NOMO-1 treated with DMSO at 0.1 percent for 48 hours (cell line): ENCODE measurements around the gene ATOSA.

Source experiments
- DNase-seq: peaks from one replicate; lab custom pipeline; 2025; ENCODE audit not compliant: unreplicated experiment; lab: John Stamatoyannopoulos, UW

ATOSA gene

GRCh38 chr15:52679232-52680040 is at the start of gene ATOSA:
TSS of gene ATOSA (minus strand) at chr15:52679388. CDS start at chr15:52678021, 1,367 bp downstream.
- DNase-seq = peak; percentile 90

DNA sequence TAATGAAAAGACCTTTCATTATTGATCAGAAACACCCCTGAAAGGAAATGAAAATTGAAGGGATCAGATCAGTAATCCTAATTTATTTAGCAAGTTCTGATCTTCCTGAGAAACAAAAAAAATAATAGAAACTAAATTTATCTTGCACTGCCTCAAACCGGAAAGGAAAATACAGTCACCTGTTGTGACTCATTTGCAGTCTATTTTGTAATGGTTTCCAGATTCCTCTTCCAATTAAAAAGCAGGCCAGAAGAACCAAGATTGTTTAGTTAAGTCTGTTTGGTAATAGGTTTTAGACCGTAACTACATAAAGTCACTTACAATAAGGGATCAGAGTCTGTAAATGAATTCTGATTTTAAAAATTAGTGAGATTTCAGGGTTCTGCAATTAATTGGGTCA is 49.7 kb upstream of the ATOSA start:
- peak; percentile 38 for DNase-seq

DNA sequence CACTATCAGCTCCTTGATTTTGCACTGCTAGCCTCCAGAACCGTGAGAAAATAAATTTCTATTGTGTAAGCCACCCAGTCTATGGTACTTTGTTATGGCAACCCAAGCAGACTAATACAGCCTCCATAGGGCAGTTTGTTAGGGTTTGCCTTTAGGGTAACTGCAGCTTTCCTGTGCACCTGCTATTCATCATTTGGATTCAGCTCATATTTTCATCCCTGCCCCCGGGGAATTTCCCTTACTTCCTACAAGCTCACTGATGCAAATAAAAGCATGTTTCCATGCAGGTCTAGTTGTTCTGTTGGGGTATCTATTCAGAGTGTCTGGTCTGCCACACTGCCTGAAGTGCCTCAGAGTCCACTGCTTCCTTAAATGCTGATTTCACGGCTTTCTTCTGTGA is 48.6 kb upstream of the ATOSA start:
- DNase-seq = no peak

DNA sequence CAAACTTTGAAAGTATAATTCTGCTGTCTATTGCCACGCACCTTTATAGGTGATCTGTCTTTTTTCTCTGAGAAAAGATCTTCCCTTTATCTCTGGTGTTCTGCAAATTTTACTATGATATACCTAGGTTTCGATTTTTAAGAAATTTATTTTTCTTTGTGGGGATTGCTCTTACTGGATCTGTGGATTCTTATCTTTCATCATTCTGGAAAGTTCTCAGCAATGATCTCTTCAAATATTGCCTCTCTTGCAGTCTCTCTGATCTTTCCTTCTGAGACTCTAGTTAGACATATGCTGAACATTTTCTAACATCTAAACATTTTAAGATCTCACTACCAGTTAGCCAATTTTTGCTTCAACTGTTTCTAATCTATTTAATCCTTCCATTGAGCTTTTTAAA is 47.0 kb upstream of the ATOSA start:
- no peak for DNase-seq

DNA sequence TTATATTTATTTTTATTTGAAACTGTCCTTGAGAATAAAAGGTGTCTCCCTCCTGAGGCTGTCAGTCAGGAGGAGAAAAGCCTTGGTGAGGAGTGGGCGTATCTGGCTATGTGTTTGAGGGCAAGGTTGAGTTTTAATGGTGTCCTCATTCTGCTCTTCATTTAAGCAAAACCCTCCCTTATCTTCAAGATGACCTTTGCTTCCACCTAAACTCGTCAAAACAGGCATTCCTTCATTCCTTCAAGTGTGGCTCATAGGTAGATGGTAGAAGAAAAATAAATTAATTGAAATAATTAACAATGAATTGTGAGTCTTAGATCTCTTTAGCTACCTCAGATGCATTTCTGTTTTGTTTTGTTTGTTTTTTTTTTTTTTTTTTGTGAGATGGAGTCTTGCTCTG is 39.4 kb upstream of the ATOSA start:
- DNase-seq = no peak

- DNase-seq = no peak
Observed at GRCh38 chr15:52717924-52718323, 38.7 kb upstream of the ATOSA start.

DNA sequence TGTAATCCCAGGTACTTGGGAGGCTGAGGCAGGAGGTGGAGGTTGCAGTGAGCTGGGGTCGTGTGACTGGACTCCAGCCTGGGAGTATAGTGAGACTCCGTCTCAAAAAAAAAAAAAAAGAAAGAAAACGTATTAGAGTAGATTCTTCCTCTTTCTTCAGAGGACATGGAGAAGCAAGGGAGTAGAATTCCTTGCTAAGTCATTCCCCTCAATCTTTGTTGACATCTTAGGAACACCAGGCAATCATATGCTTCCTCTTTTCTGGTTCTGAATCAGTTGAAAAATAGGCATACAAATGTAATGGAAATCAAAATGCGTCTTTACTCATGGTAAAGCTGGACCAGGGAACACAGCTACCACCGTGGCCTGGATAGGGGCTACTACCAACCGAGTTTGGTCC is 38.3 kb upstream of the ATOSA start:
- DNase-seq = no peak

DNA sequence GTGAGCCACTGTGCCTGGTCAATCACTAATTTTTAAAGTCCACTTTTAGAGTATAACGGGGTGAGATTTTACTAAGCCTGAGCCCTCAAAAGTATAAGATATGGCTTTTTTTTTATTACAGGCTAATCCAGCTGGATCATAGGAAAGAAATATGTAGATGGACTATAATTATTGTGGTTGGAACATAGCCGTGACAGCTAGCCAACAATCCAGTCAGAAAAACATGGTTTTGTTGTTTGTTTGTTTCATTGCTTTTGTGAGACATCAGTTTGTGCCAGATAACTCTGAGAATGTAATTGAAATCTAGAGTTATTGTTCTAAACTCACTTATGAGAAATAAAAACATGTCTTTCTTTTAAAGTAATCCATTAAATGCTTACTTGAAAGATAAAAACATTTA is 37.3 kb upstream of the ATOSA start:
- DNase-seq = no peak

- DNase-seq = no peak
Observed at GRCh38 chr15:52715411-52715810, 36.2 kb upstream of the ATOSA start.

DNA sequence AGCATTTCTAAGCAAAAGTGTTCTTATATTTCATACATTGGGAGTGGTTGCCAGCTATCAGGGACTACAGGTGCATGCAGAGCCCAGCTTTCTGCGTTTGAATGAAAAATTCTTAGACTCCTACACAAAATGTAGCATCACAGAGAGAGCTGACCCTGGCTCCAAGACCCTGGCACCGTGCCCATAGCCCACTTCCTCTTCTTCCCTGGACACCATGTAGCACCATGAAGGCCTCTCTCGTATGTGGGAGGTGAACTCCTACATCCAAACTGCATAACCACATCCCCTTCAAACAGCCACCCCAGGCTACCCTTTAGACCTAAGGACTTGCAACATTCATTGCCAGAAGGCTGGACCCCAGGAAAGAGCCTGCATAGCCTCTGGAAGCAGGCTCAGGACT is 35.8 kb upstream of the ATOSA start:
- DNase-seq = no peak

DNA sequence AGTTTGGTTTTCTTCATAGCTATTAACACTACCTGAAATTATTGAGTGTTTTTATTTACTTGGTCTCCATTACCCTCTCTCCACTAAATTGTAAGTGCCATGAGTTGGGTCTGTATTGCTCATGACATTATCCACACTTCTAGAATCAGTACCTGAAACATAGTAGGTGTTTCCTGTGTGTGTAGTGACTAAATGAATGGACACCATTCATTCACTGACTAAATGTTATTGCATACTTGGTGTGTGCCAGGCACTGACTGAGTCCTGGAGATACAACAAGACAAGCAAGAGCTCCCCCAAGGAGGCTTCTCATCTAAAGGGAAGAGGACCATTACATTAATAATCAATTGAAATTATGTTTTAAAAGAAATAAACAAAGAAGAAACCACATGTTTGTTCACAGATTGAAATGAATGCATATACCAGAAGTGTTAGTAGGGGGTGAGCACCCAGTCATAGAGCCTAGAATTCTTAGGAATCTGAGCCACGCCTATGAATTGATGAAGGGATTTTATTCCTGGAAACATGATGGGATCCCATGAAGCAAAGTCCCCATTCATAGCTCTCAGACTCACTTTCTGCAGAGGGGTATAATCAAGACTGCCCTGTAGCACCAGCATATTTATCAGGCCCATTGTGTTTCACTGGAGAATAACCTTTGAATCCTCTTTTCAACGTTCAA is 31.7 kb upstream of the ATOSA start:
- DNase-seq = no peak

DNA sequence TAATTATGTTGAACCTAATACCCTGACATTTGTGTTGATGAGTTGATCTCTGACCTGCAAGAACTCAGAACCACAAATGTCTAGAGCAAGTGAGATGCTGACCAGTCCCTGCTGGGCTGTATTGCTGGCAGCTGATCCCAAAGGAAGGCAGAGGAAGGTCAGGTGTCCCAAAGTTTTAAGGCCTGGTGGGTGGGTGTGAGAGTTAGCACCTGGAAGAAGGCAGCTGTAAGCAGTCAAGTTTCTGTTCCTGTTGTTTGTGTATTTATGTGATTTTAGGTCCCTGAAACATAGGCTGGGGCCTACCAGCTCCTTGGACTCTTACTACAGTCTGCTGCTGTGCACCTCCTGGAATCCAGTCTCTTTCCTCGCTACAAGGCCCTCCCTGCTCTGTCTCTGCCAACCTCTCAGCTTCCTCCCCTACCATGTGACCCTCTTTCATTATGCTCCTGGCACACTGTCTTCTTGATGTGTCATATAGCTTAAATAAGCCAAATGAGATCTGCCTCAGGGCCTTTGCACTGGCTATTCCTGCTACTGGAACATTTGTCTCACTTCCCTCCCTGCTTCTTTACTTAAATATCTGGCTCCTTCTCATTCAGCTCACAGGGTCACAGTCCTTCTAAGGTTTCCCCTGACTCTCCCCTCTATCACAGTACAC is 31.0 kb upstream of the ATOSA start:
- DNase-seq = no peak

- no peak for DNase-seq
Observed at GRCh38 chr15:52709187-52709981, 30.2 kb upstream of the ATOSA start.

DNA sequence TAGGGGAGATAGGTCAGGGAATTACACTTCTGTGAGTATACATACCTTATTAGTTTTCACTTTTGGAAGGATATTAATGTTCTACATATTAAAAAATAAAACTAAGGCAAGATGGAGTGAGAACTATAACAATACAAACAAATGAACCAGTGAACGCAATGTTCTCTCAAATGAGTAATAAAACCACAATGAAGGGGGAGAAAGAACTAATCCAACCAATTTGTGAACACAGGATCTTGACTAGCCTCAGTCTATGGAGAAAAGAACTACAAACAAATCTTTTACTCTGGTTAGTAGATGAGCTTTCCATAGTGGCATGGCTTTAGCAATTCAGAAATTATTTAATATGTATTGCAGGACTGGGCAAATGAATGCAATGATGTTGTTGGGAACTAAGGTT is 26.9 kb upstream of the ATOSA start:
- DNase-seq = no peak

GRCh38 chr15:52702390-52702789 is 23.2 kb upstream of the ATOSA start:
- DNase-seq = no peak

GRCh38 chr15:52699457-52699856 is 20.3 kb upstream of the ATOSA start:
- DNase-seq = no peak

DNA sequence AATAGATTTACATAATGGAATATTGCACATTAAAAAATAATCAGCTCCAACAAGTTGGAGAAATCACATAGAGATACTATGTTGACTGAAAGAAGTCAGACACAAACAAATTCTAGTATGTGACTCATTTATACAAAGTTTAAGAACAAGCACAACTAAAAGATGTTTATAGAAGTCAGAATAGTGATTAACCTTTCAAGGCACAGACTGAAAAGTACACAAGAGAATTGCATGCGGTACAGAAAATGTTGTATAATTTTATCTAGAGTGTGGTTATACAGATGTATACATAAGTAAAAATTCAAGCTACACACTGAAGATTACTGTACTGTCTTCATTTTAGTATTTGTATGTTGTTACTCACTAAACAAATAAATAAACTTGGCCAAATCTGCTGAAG is 19.3 kb upstream of the ATOSA start:
- DNase-seq = no peak

DNA sequence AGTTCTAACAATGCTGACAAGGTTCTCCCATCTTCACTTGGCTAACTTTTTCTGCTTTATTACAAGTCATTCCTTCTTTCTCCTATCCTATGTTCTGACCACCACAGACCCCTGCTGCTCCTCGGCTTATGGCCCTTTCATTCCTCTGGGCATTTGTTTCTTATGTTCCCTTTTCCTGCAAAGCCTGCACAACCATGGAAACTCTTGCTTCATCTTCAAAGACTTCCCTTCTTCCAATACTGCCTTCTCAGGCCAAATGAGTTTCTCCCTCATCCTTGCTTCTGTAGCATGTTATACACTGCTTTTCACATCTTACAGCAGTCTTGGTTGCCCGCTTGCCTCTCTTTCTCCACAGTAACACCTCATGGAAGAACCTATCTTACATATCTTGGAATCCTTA is 17.9 kb upstream of the ATOSA start:
- no peak for DNase-seq

DNA sequence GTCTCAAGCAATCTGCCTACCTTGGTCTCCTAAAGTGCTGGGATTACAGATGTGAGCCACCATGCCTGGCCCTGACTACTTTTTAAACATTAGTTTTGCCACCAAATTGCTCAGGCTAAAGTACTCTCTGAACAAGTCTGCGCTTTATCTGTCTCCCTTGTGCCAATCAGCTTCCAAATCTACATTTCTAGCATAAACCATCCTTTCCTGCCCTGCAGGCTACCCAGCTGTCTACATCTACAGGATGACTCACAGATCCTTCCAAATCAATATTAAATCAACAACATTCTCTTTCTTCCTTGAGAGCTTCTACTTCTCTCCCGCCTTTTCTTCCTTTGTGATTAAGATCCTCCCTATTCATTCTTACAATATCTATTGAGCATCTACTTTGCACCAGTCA is 16.0 kb upstream of the ATOSA start:
- DNase-seq = no peak

DNA sequence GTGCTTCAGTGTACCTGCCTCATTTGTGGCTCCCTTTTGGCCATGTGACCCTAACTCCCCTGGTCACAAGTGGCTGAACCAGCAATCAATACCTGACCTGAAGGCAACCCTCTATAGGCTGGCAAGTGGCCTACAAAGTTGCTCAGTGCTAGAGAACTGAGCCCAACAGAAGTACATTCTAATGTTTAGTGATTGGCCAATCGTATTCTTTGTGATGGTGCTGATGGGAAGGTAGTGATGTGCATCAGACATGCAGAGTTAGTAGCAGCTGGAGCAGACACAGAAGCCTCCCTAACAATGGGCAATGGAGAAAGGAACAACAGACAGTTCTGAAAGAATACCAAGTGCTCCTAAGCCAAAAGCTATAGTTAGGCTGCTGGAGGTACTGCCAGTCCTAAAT is 10.4 kb upstream of the ATOSA start:
- no peak for DNase-seq

DNA sequence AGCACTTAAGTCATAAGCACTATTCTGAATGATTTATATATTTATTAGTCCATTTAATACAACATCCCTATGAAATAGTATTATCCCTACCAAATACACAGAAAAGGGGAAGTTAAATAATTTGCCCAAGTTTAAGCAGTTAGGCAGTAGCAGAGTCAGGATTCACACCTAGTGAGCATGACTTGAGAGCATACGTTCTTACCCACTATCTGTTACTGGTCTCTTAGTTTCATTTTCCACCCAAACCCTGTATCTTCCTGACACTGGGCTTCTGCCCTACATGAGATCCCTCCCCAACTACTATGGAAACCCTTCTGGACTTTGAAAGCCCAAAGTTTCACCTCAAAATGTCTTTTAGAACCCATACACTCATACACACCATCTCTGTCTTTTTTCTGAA is 4.4 kb upstream of the ATOSA start:
- peak; percentile 29 for DNase-seq
